HepG2 (cell line): ENCODE measurements around the gene CTNND1. TPM values are rescaled to one million over a fixed set of nuclear protein-coding genes. Genes with fewer than 3 reads are reported as not detected.
A peak's percentile ranks its signal among the peaks of the same experiment; 100 is the strongest.

ENCODE experiments used
- ADNP ChIP-seq: sonication (generic); formaldehyde crosslinking; IDR thresholded peaks from 2 replicates; pipeline ENCODE4 v1.4.0; 2020; ENCODE audit warnings: missing genetic modification reagents
- ARNT2 ChIP-seq: sonication (generic); formaldehyde crosslinking; IDR thresholded peaks from 2 replicates; pipeline ENCODE4 v1.8.0; 2022; ENCODE audit warnings: mild to moderate bottlenecking, low read depth, missing genetic modification reagents, moderate library complexity
- HMGXB3 ChIP-seq: sonication (generic); formaldehyde crosslinking; IDR thresholded peaks from 2 replicates; pipeline ENCODE4 v1.4.0; 2020; ENCODE audit warnings: missing genetic modification reagents, borderline replicate concordance
- HOXA9 ChIP-seq: sonication (generic); formaldehyde crosslinking; IDR thresholded peaks from 2 replicates; pipeline ENCODE4 v1.8.1; 2022; ENCODE audit warnings: missing genetic modification reagents, mild to moderate bottlenecking, moderate library complexity, borderline replicate concordance
- KAT7 ChIP-seq: IDR thresholded peaks from 2 replicates; pipeline ENCODE4 v1.6.1; 2018; ENCODE audit warnings: borderline replicate concordance, missing compliant biosample characterization
- KMT2B ChIP-seq: IDR thresholded peaks from 2 replicates; pipeline ENCODE4 v1.6.1; 2016; ENCODE audit warnings: missing genetic modification reagents, missing compliant biosample characterization
- MEF2D ChIP-seq: sonication (generic); formaldehyde crosslinking; IDR thresholded peaks from 2 replicates; pipeline ENCODE4 v1.5.1; 2020; ENCODE audit warnings: mild to moderate bottlenecking, missing genetic modification reagents
- MEIS1 ChIP-seq: sonication (generic); formaldehyde crosslinking; IDR thresholded peaks from 2 replicates; pipeline ENCODE4 v1.9.0; 2021; ENCODE audit warnings: mild to moderate bottlenecking, missing genetic modification reagents, moderate library complexity, borderline replicate concordance
- MEIS2 ChIP-seq: sonication (generic); formaldehyde crosslinking; IDR thresholded peaks from 2 replicates; pipeline ENCODE4 v1.9.0; 2021; ENCODE audit warnings: mild to moderate bottlenecking, missing genetic modification reagents
- MTA3 ChIP-seq: sonication (generic); formaldehyde crosslinking; IDR thresholded peaks from 2 replicates; pipeline ENCODE4 v1.4.0; 2020; ENCODE audit warnings: missing genetic modification reagents
- NCOR1 ChIP-seq: fragments of 200-600 bp; sonication (generic); IDR thresholded peaks from 2 replicates; pipeline ENCODE4 v1.7.0; 2017; ENCODE audit warnings: antibody characterized with exemption, low read length, borderline replicate concordance
- NFRKB ChIP-seq: fragments of 450-650 bp; IDR thresholded peaks from 2 replicates; pipeline ENCODE4 v1.6.1; 2017
- NONO ChIP-seq, 2 experiments: fragments of 450-650 bp in 1 of 2; sonication (generic) in 1 of 2; formaldehyde crosslinking in 1 of 2; IDR thresholded peaks in 1 of 2; conservative IDR thresholded peaks in 1 of 2; 2 replicates each; pipeline versions ENCODE4 v1.6.1 to v1.8.0; 2017 to 2022; ENCODE audit warnings: mild to moderate bottlenecking in 1 of 2, missing genetic modification reagents in 1 of 2, moderate library complexity in 1 of 2
- PPARG ChIP-seq: conservative IDR thresholded peaks from 2 replicates; pipeline ENCODE4 v1.6.1; 2016; ENCODE audit warnings: missing biosample characterization, missing genetic modification reagents
- SRSF1 ChIP-seq: fragments of 200-400 bp; formaldehyde crosslinking; optimal IDR thresholded peaks from 2 replicates; pipeline ENCODE3; 2017; ENCODE audit warnings: mild to moderate bottlenecking, low read depth, low read length, moderate library complexity
- SRSF4 ChIP-seq: fragments of 200-400 bp; formaldehyde crosslinking; IDR thresholded peaks from one replicate; pipeline ENCODE4 v1.6.1; 2018; ENCODE audit warnings: mild to moderate bottlenecking, low read depth, low read length, moderate library complexity; ENCODE audit not compliant: poor library complexity, severe bottlenecking
- YY1 ChIP-seq: IDR thresholded peaks from 2 replicates; pipeline ENCODE4 v1.6.1; 2011; ENCODE audit warnings: low read length, low read depth, moderate library complexity, mild to moderate bottlenecking; ENCODE audit not compliant: insufficient read depth, insufficient replicate concordance
- ZFAT ChIP-seq: sonication (generic); formaldehyde crosslinking; conservative IDR thresholded peaks from 2 replicates; pipeline ENCODE4 v1.8.1; 2023; ENCODE audit warnings: missing genetic modification reagents, inconsistent platforms
- ZNF274 ChIP-seq: sonication (generic); formaldehyde crosslinking; IDR thresholded peaks from 2 replicates; pipeline ENCODE4 v1.5.1; 2020; ENCODE audit warnings: mild to moderate bottlenecking, missing genetic modification reagents
- ZNF317 ChIP-seq: sonication (generic); formaldehyde crosslinking; IDR thresholded peaks from 2 replicates; pipeline ENCODE4 v1.5.0; 2020; ENCODE audit warnings: mild to moderate bottlenecking, missing genetic modification reagents
- ZNF446 ChIP-seq: sonication (generic); formaldehyde crosslinking; IDR thresholded peaks from 2 replicates; pipeline ENCODE4 v1.5.0; 2020; ENCODE audit warnings: mild to moderate bottlenecking, missing genetic modification reagents
- ZNF550 ChIP-seq: sonication (generic); formaldehyde crosslinking; IDR thresholded peaks from 2 replicates; pipeline ENCODE4 v1.4.0; 2020; ENCODE audit warnings: mild to moderate bottlenecking, missing genetic modification reagents, borderline replicate concordance
- ZNF782 ChIP-seq: sonication (generic); formaldehyde crosslinking; IDR thresholded peaks from 2 replicates; pipeline ENCODE4 v1.4.0; 2020; ENCODE audit warnings: missing genetic modification reagents, mild to moderate bottlenecking, borderline replicate concordance
- polyA plus RNA-seq, 8 experiments: library from polyadenylated mRNA; depleted of rRNA in 3 of 8; stranded (reverse) in 7 of 8; unstranded in 1 of 8; fragments of >200 nt; fragmentation: Illumina TruSeq in 4 of 8; extraction: Trizol in 4 of 8; gene quantifications; 2 replicates each; pipeline versions ENCODE4 v1.2.1 to v1.2.3, GENCODE V29; 2011 to 2016; ENCODE audit warnings: low read depth in 4 of 8, missing spikeins in 1 of 8, mixed read lengths in 1 of 8; ENCODE audit not compliant: insufficient read depth in 1 of 8
- total RNA-seq, 5 experiments: library from RNA; depleted of rRNA; stranded (reverse); fragments of >200 nt; fragmentation: Illumina TruSeq; extraction: Trizol; gene quantifications; 2 replicates each; pipeline ENCODE4 v1.2.3, GENCODE V29; 2016; ENCODE audit warnings: low read depth in 1 of 5

Gene CTNND1
- total and polyA plus RNA-seq, 2 of the 13 experiments (the other 11 are each of a cell fraction or from before 2014, with no cell fraction given) = 117 to 128 TPM

- TF ChIP-seq HMGXB3 (peak; percentile 100), ADNP (no peak), ZNF782 (CRISPR knock-in tag) (no peak), PPARG (CRISPR knock-in tag) (no peak), SRSF1 (no peak), NONO (IDR thresholded peaks at IDR 0.05) (no peak), NONO (CRISPR knock-in tag; conservative IDR thresholded peaks at IDR 0.05) (no peak; the same call in 1 of the 2 replicates), ZNF274 (CRISPR knock-in tag) (no peak), MEF2D (no peak), ZNF446 (CRISPR knock-in tag) (no peak), HOXA9 (CRISPR knock-in tag) (no peak), ZNF317 (0 out of 2 replicates have a peak, but pooled peaks have one; percentile 37), MEIS2 (no peak), MTA3 (CRISPR knock-in tag) (no peak), NCOR1 (peak; percentile 37; the same call in 1 of the 2 replicates), KAT7 (no peak), ZNF550 (CRISPR knock-in tag) (no peak), NFRKB (no peak), ARNT2 (CRISPR knock-in tag) (no peak), SRSF4 (no peak), KMT2B (CRISPR knock-in tag) (peak; percentile 82), YY1 (peak; percentile 81), ZFAT (CRISPR knock-in tag) (no peak), MEIS1 (CRISPR knock-in tag) (peak; percentile 53; the same call in 1 of the 2 replicates)
Observed at GRCh38 chr11:57761301-57762234, at the start of gene CTNND1 (continued).
